HG03196 (cell line): Measurements from ENCODE around the gene GAB3.
"Not testable (repeated sequence)": the region's sequence is repeated elsewhere in the genome, so short reads cannot be mapped to it uniquely, and the experiment has no call there.

Source experiments
- ATAC-seq: cut with Tn5 transposase; IDR thresholded peaks from one replicate; pipeline ENCODE4 v1.9.1; 2021; ENCODE audit not compliant: unreplicated experiment

Gene GAB3

DNA sequence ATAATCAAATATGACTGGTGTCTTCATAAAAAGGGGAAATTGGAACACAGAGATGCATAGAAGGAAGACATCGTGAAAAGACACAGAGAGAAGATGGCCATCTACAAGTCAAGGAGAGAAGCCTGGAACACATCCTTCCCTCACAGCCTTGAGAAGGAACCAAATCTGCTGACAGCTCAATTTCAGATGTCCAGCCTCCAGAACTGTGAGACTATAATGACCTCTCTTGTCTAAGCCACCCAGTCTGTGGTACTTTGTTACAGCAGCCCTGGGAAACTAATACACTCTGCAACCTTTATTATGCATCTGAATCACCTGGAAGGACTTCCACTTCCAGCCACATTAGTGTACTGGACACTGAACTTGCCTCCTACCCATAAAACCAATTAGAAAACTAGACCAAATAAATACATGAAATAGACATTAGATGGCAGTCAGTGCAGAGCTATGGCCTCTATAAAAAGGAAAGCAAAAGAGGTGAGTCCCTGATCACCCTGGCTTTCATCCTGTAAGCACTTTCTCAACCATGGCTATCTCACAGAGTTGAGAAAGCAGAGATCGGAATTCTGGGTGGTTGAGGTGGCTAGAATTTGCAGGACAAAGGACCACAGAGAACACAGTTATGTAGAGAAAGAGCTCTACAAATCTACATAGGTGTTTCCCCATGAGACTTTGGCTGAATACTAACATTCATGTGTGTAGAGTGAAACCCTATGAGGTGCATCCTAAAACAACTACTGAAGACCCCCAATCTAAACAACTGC lies 25.7 kb downstream of the GAB3 start:
- no peak for ATAC-seq

DNA sequence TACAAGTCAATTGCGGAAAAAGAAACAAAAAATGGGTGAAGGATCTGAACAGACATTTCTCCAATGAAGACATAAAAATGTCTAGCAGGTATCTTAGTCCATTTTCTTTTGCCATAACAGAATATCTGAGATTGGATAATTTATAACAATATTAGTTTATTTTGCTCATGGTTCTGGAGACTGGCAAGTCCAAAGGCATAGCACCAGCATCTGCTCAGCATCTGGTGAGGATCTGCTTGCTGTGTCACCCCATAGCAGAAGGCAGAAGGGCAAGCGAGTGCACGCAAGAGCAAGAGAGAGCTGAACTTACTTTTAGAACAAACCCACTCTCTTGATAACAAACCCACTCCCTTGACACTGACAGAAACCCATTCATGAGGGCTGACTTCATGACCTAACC lies 29.7 kb downstream of the GAB3 start:
- no peak for ATAC-seq

DNA sequence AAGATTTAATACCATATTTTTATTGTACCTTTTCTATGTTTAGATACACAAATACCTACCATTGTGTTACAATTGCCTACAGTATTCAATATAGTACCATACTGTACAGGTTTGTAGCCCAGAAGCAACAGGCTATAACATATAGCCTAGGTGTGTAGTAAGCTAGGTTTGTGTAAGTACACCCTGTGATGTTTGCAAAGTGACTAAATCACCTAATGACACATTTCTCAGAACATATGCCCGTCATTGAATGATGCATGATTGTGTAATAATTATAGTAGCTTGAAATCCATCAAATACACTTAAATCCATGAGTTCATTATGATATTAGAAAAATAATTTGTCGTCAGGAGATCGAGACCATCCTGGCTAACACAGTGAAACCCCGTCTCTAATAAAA lies 30.8 kb downstream of the GAB3 start:
- no peak for ATAC-seq

DNA sequence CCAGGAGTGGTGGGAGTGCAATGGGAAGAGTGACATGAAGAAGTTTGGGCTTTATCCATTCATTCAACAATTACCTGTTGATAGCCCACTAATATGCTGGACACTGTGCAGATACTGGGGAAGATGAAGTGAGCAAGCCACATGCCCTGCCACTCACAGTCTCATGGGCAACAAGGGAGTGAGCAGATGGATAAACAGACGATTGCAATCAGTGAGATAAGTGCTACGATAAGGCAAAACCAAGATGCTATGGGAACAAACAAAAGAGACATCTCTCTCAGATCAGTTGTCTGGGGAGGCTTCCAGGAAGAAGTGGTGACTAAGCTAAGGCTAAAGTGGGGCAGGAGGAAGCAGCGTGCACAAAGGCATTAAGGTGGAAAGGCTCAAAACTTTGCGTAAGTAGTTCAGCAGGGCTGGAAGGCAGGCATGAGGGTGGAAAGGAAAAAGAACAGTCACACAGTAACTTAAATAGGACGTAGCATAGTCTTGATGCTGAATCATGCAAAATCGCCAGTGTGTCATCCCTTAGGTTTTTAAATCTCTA lies 31.7 kb downstream of the GAB3 start:
- no peak for ATAC-seq

DNA sequence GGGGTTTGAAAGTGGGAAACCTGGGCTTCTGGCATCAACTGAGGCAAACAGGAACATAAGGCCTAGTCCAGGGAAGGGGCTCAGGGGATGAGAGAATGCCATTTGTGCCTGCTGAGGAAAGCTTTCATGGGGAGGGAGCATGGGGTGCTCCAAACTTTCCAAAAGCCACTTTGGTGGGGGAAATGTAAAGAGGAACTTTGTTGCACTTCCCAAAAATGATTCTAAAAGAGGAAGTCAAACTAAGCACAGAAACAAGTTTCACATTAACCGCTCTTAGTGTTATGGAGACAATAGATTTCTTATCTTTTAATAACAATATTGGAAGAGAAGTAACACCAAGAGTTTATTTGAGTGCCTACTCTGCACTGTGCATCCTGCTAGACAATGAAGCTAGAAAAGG lies 32.3 kb downstream of the GAB3 start:
- no peak for ATAC-seq

DNA sequence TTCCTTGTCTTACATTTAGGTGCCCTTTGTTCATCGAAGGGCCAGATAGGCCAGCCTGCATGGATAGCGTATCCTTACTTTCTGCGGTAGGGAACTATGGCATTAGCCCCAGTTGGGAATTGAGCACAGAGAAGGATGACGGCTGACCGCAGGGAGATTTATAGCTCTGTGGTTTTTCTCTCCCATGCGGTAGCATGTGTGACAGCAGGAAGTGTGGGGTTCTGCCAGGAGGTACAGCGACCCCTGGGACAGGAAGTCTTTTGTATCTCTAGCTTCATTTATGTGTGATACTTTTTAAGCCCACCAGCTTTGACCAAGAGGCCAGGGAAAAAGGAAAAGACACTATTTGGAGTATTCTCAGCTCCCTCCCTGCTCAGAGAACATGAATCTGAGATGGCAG lies 33.1 kb downstream of the GAB3 start:
- no peak for ATAC-seq

DNA sequence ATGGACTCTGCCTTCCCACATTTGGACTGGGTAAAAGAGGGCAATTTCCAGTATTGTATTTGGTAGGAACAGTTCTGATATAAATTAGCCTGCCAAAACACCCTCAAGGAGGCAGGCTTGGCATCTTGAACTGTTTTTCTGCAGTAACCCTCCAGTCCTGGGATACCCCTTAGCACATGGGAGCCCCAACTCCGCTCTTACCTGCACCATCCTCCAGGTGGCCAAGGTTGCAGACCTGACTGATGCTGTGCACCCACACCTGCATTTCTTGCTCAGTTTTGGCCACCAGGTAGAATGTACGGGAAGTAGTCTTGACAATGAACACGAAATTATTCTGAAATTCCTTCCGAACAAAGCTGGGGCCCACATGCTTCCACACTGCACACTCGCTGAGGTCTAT lies 35.1 kb downstream of the GAB3 start:
- ATAC-seq: no peak

DNA sequence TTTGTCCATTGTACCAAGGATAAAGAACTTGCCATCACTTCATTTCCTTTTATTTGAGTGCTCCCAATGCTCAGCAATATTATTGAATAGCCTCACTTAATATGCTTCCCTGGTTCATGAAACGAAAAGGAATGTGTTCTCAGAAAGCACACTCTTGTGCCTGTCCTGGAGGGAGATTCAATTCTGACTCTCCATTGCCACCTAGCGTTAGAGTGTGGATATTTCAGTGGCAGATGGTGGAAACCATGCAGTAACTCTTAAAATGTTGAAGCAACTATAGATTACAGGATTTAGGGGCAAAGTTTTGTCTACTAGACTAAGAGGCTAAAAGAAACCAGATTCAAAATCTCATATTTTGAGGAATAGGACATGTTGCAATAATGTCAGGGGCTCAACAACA lies 36.0 kb downstream of the GAB3 start:
- no peak for ATAC-seq

DNA sequence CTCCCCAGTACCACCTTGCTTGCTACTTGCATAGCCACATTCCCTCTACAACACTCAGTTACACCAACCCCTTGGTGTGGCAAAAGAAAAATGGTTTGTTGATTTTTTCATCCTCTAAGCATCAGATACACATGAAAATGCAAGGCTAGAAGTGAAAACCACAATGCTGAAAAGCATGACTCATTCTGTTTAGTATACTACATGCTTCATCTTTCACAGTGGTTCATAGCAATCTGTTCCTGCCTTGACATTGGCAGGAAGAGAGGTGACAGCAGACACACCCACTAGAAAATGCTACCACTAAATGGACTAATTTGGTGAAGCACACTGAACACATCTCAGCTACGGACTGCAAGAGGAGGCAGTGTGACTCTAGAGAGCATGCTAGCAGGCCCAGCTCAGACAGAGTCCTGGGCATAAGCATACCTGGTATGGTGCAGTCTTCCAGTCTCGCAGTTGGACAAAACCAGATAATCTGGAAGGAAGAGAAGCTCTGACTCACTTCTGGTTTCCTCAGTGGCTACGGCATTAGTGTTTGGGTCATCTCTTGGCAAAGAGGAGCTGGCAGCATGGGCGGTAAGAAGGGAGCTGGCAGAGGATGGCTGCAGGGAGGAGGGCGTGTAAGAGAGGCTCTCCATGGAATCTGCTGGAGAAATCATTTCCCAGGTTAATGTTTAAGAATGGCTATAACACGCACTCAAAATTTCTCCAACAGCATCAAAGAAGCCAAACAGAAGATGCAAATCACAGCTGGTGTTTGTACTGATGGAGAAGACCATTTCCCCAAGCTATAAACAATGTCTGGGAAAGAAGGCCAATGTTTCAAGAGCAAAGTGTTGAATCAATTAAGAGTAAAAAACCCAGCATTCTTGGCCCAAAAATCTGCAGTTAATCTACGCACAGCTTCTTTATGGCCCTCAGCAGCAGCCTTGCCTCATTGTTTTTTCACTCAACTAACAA lies 37.8 kb downstream of the GAB3 start:
- ATAC-seq: peak; percentile 87

DNA sequence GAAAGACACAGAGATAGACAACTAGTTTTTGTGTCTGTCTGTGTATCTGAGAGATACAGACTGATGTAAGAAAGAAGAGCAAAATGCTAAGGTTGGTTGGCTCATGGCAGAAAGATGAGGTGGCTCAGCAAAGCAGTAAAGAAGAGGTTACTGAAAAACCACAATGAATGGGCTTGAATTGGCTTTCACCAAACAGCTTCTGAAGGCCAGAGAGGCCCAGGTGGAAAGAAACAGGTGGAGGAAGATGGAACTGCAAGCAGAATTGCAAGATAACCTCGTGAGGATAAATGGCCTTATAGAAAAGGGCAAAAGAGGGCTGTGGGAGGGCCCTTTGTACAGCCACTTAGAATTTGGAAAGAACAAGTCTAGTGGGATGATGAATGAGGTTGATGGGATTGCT lies 39.6 kb downstream of the GAB3 start:
- ATAC-seq: no peak

DNA sequence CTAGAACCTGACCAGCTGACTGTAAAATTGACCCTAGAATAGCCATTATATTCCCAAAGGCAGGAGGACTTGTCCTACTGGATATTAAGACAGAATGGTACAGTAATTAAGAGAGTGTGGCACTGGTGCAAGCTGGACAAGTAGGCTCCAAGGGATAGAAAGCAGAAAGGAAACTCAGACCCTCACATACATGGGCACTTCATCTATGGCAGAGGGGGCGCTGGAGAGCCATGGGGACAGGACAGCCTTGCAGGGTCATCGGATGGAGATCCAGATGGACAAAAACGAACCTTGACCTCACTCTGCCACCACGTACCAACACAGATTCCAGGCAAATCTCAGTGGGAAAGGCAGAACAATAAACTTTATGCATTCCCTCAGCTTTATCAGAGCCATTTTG lies 40.6 kb downstream of the GAB3 start:
- no peak for ATAC-seq

DNA sequence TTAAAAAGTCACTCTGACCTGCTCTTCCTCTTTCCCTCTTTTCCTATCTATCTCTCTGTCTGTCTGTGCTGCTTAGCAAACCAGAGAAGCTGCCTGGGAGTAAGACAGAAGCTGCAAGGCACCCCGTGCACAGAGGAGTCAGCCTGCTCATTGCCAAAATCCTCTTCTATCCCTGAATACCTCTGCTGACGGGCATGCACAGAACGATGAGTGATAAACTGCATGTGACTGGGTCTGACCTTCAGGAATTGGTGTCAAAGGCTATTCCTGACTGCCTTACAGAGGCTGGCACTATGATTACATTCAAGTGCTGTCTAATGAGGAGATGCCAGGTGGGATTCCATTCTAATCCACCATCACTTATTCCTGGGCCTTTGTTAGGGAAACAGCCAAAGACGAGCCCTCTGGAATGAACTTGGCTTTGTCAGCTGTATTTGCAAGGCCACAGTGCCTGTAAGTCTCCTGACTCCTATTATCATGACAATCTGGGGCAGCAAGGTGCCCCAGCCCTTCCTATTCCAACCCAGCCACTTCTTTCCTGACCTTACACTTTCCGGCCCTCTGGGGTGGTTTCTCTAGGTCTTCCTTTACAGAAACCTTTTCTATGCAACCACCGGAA lies 52.1 kb downstream of the GAB3 start:
- ATAC-seq: no peak

DNA sequence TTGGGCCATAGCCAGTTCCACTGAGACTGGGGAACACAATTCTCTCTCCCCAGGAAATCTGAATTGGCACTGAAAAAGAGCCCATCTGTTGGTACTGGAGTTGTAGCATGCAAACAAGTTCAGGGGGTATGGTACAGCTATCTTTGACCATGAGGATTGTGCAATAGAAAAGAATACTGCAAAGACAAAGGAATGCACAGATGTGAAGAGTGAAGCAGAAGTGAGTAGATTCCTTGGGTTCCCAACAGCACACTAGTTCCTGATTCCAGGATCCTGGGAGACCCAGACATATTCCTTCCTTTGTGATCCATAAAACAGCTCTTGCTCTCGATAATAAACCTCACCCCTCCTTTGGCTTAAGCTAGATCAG lies 54.2 kb downstream of the GAB3 start:
- ATAC-seq: no peak

DNA sequence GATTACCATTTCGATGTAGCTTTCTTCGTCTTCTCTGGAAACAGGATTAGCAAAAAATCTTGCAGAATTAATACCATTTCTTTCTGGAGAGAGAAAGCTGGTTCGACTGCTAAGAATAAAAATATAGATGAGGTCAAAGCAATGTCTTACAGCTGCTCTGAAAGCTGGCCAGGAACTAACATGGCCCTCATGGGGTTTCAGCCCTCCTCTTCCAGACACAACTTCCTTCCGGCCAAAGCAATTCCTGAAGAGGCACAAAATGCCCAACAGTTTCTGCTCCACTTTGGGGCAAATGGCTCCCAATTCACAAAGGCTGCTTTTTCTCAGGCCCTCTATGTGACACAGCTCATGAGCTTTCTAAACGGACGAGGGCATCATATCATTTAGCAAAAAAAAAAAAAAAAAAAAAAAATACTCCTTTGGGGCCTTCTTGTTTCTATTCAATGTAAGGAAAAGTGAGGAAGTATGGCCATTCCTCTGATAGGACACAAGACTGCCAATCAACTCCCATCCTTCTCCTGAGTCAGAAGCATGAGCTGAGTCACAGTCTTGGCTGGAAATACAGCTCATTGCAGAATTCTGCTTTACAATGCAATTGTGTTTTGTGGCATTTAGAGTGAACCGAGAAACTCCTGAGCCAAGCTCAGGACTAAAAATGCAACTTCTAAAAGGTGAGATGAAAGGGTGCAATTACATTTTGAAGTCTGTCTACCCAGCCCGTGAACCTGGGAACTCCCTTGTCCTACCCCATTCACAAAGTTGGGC lies 54.8 kb downstream of the GAB3 start:
- ATAC-seq: no peak

DNA sequence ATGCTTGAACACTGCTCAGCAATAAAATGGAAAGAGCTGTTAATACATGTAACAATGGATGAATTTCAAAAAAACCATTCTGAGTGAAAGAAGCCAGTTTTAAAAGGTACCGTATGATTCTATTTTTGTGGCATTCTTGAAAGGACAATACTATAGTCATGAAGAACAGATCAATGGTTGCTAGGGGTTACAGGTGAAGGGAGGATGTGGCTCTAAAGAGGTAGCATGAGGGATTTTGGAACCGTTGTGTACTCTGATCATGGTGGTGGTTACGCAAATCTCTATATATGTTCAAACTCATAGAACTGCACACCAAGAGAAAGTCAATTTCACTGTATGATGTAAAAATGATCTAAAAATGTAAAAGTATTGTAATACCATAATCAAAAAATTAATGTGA lies 57.5 kb downstream of the GAB3 start:
- ATAC-seq: no peak

DNA sequence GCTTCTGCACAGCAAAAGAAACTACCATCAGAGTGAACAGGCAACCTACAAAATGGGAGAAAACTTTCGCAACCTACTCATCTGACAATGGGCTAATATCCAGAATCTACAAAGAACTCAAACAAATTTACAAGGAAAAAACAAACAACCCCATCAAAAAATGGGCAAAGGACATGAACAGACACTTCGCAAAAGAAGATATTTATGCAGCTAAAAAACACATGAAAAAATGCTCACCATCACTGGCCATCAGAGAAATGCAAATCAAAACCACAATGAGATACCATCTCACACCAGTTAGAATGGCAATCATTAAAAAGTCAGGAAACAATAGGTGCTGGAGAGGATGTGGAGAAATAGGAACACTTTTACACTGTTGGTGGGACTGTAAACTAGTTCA lies 60.4 kb downstream of the GAB3 start:
- ATAC-seq: not testable (repeated sequence)

DNA sequence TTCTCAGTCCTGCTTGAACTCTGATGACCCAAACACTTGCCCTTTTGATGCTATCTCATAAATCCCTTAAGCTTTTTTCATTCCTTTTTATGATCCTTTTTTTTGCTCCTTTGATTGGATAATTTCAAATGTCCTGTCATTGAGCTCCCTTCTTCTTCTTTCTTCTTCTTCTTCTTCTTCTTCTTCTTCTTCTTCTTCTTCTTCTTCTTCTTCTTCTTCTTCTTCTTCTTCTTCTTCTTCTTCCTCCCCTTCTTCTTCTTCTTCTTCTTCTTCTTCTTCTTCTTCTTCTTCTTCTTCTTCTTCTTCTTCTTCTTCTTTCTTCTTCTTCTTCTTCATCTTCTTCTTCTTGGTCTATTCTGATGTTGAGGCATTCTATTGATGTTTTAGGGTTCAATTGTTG lies 78.8 kb downstream of the GAB3 start:
- ATAC-seq: not testable (repeated sequence)

DNA sequence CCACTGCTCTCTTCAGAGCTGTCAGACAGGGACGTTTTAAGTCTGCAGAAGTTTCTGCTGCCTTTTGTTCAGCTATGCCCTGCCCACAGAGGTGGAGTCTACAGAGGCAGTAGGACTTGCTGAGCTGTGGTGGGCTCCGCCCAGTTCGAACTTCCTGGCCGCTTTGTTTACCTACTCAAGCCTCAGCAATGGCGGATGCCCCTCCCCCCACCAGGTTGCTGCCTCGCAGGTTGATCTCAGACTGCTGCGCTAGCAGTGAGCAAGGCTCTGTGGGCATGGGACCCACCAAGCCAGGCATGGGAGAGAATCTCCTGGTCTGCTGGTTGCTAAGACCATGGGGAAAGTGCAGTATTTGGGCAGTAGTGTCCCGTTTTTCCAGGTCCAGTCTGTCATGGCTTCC lies 80.0 kb downstream of the GAB3 start:
- ATAC-seq: not testable (repeated sequence)

DNA sequence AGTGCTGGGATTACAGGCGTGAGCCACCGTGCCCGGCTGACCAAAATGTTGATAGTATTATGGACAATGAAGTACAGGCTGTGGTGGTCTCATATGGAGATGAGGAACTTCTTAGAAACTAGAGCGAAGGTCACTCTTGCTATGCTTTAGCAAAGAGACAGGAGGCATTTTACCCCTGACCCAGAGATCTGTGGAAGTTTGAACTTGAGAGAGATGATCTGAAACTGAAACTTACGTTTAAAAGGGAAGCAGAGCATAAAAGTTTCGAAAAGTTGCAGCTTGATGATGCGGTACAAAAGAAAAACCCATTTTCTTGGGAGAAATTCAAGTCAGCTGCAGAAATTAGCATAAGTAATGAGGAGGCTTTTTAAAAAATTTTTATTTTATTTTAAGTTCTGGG lies 89.0 kb downstream of the GAB3 start:
- no peak for ATAC-seq

DNA sequence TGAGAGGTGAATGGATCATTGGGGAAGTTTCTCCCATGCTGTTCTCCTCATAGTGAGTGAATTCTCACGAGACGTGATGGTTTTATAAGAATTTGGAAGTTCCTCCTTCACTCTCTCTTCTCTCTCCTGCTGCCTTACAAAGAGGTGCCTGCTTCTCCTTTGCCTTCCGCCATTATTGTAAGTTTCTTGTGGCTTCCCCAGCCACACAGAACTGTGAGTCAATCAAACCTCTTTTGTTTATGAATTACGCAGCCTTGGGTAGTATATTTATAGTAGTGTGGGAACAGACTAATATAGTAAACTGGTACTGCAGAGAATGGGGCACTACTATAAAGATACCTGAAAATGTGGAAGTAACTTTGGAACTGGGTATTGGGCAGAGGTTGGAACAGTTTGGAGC lies 89.7 kb downstream of the GAB3 start:
- ATAC-seq: no peak

DNA sequence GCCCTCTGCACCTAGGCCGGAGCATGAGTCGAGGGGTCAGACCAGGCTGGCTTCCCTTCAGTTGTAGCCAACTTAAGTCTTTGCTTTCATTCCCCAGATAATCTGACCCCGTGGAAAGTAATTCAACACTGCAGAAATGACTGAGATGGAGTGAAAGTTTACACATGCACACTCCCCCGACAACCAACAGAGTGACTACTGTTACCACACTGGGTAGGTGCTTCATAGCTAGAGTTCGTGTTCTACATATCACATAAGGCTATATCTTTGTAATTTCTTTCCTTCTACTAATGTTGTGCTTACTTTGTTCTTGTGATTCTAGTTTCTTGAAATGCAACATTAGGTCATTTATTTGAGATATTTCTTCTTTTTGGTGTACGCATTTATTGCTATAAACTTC lies 90.3 kb downstream of the GAB3 start:
- ATAC-seq: no peak
